AG10803 (cell line): ENCODE measurements around the gene CNOT9.

ENCODE experiments used
- DNase-seq: peaks from one replicate; pipeline ENCODE4 v3.0.0; 2010; ENCODE audit warnings: low read depth
- H3K4me3 ChIP-seq: 2 replicates; pipeline ENCODE4 v1.5.1; 2011; ENCODE audit warnings: mild to moderate bottlenecking, low read length, control low read depth
- CTCF ChIP-seq: conservative IDR thresholded peaks from 2 replicates; pipeline ENCODE4 v1.5.1; 2011; ENCODE audit warnings: mild to moderate bottlenecking, low read length, control low read depth, inconsistent platforms

CNOT9 gene

DNA sequence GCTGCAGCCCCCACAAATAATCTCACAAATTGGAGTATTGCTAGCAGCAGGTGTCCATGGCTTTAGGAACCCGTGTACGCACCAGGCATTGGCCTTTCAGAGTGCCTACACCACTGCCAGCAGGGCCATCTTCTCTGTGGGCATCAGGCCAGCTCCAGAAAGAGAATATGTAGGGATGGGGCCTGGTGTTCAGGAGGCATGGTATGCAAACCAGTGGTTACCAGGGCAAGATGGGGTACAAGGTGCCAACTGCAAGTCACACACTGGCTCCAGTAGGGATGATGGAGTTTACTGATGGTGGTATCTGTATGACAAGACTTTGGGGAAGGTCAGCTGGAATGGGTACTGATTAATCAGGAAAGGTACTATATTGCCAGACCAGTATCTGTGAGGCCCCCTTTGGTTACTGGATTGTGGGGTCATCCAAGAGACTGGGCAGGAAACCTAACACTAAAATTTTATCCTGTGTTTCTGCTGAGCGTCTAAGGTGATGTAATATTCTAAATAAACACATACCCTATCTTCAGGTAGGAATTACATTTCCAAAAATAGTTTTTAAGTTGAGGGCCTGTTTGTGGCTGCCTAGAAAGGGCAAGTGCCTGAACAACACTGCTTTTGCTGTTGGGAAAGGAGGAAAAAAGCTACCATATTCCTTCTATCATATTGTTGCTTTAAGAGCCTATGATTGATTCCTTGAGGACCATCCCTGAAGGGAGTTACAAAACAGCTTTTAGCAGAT is 9.0 kb downstream of the CNOT9 start:
- no peak for TF ChIP-seq CTCF
- no peak for DNase-seq
- no peak overlapping the region for H3K4me3 ChIP-seq

- no peak for TF ChIP-seq CTCF
Observed at GRCh38 chr2:218578272-218578877, 9.7 kb downstream of the CNOT9 start.

DNA sequence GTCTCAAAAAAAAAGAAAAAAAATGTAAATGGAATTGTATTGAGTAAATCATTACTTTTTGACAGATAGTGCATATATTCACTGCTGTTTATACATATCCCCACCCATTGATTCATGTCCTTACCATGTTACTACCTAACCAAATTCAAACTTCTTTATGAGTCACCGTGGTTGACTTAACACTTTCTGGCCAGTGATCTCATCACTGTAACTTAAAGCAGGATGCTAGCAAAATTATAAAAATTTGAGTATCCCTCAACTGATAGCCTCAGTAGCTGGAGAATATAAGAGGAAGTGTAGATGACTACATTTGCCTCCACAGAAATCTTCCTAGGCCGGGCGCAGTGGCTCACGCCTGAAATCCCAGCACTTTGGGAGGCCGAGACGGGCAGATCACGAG is 13.4 kb downstream of the CNOT9 start:
- DNase-seq: peak; percentile 55
- H3K4me3 ChIP-seq: no peak overlapping the region
- TF ChIP-seq CTCF: no peak

More at GRCh38 chr2:218578272-218578877, 9.7 kb downstream of the CNOT9 start:
- no peak for DNase-seq
- H3K4me3 ChIP-seq: no peak overlapping the region

DNA sequence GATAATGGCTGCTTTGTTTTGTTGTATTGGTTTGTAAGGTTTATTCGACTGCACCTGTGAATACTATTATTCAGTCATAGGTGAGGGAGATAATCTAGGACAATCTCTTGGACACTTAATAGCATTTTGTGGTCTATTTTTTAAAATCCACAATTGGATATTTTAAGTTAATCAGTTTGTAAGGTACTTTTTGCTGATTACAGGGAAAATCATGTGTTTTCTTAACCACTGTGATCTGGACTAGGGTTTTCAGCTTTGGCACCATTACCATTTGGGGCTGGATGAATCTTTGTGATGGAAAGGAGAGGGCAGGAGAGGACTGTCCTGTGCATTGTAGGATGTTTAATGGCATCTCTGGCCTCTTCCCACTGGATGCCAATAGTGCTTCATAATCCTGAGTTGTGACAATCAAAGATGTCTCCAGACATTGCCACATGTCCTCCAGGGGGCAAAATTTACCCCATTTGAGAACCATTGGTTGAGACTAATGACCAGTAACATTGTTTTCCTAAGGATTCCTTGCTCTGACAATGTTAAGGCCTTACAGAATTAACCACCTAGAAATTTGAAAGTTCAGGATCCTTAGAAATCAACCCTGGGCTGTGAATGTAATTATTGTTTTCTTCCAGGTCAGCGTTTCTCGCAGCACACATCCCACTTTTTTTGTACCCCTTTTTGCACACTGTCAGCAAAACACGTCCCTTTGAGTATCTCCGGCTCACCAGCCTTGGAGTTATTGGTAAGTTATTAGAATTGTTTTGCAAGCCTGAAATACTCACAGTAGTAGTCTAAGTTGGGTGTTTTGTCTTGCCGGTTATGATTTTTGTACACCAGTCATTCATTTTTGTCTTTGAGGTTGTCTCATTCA is 15.6 kb downstream of the CNOT9 start:
- no peak for DNase-seq
- no peak overlapping the region for H3K4me3 ChIP-seq
- no peak for TF ChIP-seq CTCF

GRCh38 chr2:218585541-218585940 is 16.9 kb downstream of the CNOT9 start:
- DNase-seq: no peak
- H3K4me3 ChIP-seq: no peak overlapping the region
- no peak for TF ChIP-seq CTCF

GRCh38 chr2:218605432-218605831 is 36.8 kb downstream of the CNOT9 start:
- TF ChIP-seq CTCF: no peak
- H3K4me3 ChIP-seq: no peak overlapping the region
- peak; percentile 46 for DNase-seq
